Loucy (cell line): ENCODE results near the gene ZNF318.

ENCODE experiments used
- EZH2phosphoT487 ChIP-seq: fragments of 200-600 bp; IDR thresholded peaks from 2 replicates; pipeline ENCODE4 v1.6.1; 2018; ENCODE audit warnings: antibody characterized with exemption, mild to moderate bottlenecking, moderate library complexity, borderline replicate concordance
- TF ChIP-seq, protein P1 (sequence below): fragments of 200-600 bp; sonication (generic); conservative IDR thresholded peaks from 2 replicates; pipeline ENCODE4 v1.5.1; 2014; ENCODE audit warnings: mild to moderate bottlenecking, antibody characterized with exemption, low read length

DNA sequence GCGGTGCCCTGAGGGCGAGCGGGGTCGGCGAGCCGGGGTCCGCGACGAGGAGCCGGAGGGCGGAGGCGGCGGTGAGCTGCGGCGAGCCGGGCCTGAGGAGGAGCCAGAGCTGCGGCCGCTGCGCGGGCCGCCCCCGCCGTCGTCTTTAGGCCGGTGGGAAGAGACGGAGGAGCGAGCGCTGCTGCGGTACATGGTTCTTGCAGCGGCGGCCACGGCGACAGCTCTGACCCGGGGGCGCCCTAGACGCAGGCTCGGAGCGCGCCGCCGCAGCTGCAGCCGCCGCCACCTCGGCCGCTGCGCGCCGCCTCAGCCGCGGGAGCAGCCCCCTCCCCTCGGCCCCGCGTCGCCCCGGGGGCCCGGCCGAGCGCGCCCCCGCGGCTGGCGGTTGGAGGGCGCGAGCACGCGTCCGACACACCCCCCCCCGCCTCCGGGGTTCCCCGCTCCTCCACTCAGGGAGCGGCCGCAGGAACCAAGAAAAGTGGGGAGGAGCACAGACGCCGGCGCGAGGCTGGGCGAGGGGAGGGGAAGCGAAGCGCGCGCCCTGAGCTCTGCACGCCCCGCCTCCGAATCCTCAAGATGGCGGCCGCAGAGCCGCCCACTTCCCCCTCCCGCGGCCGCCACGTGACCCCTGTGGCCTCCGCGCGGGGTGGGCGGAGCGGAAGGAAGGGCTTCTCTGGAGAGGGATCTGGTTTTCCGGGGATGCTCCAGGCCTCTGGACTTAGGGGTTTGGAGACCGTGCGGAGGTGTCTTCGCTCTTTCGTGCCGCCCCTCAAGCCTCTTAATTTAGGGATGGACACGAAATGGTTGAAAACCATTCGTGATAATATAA is at the start of gene ZNF318:
- no peak for TF ChIP-seq EZH2phosphoT487
- TF ChIP-seq, protein P1, sequence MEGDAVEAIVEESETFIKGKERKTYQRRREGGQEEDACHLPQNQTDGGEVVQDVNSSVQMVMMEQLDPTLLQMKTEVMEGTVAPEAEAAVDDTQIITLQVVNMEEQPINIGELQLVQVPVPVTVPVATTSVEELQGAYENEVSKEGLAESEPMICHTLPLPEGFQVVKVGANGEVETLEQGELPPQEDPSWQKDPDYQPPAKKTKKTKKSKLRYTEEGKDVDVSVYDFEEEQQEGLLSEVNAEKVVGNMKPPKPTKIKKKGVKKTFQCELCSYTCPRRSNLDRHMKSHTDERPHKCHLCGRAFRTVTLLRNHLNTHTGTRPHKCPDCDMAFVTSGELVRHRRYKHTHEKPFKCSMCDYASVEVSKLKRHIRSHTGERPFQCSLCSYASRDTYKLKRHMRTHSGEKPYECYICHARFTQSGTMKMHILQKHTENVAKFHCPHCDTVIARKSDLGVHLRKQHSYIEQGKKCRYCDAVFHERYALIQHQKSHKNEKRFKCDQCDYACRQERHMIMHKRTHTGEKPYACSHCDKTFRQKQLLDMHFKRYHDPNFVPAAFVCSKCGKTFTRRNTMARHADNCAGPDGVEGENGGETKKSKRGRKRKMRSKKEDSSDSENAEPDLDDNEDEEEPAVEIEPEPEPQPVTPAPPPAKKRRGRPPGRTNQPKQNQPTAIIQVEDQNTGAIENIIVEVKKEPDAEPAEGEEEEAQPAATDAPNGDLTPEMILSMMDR: no peak
